HCT116 (cell line): ENCODE results near the gene PDSS1. TPM values are rescaled to one million over a fixed set of nuclear protein-coding genes. Genes with fewer than 3 reads are reported as not detected.

Source experiments
- ATAC-seq: fragments of 200-7000 bp; cut with Tn5 transposase; 2 replicates; pipeline ENCODE4 v1.9.1; 2020; ENCODE audit warnings: mild to moderate bottlenecking, moderate library complexity
- BruUV-seq: library from RNA; stranded (reverse); fragments of 400-500 nt; replicated peaks from 2 replicates; lab custom pipeline; 2021; lab: Mats Ljungman, UMichigan
- CTCF ChIA-PET: fragments of 300-600 bp; sonication (Branson Sonifier 250); formaldehyde crosslinking; loops from one replicate; lab custom pipeline; 2021; ENCODE audit warnings: antibody characterized with exemption; lab: Charles Lee
- POLR2A ChIA-PET: fragments of 300-600, 350-600 bp; sonication (Branson Sonifier 250); formaldehyde crosslinking; loops from one replicate; lab custom pipeline; 2021; ENCODE audit warnings: antibody characterized with exemption; lab: Charles Lee
- RAD21 ChIA-PET, 2 experiments: fragments of 300-600 bp; sonication (Branson Sonifier 250); formaldehyde crosslinking; loops; one replicate each; lab custom pipeline; 2023; ENCODE audit warnings: low total read pairs in 2 of 2; ENCODE audit not compliant: uncharacterized antibody in 2 of 2, unreplicated experiment in 2 of 2, low non-redundant PET in 1 of 2; lab: Charles Lee
- DNase-seq: peaks from one replicate; pipeline ENCODE4 v3.0.0-alpha.2; 2010; ENCODE audit warnings: low read depth, low spot score
- H2AFZ ChIP-seq: fragments of 200-600 bp; shearing (Covaris generic), sonication (generic); 2 replicates; pipeline ENCODE4 v1.6.1; 2017; ENCODE audit warnings: low read depth, mixed run types, mixed read lengths, antibody characterized with exemption, low read length; ENCODE audit not compliant: poor library complexity, severe bottlenecking
- H3K27ac ChIP-seq: 2 replicates; pipeline ENCODE4 v1.5.1; 2012; ENCODE audit warnings: low read depth, low read length
- H3K27me3 ChIP-seq: fragments of 200-600 bp; sonication (generic); 2 replicates; pipeline ENCODE4 v1.6.1; 2016; ENCODE audit warnings: mixed run types, low read length, mixed read lengths; ENCODE audit not compliant: insufficient read depth
- H3K36me3 ChIP-seq, 2 experiments: fragments of 200-500 bp in 1 of 2; fragments of 200-600 bp in 1 of 2; sonication (Bioruptor generic) in 1 of 2; sonication (generic) in 1 of 2; 2 replicates each; pipeline versions ENCODE4 v1.5.1 to v1.6.1; 2014 to 2016; ENCODE audit warnings: low read length in 2 of 2, inconsistent platforms in 1 of 2, mixed read lengths in 1 of 2, mixed run types in 1 of 2; ENCODE audit not compliant: insufficient read depth in 2 of 2, control insufficient read depth in 1 of 2
- H3K4me1 ChIP-seq, 2 experiments: fragments of 200-600 bp in 1 of 2; sonication (generic) in 1 of 2; 2 replicates each; pipeline versions ENCODE4 v1.5.1 to v1.6.1; 2012 to 2017; ENCODE audit warnings: low read length in 2 of 2, inconsistent platforms in 1 of 2, mild to moderate bottlenecking in 1 of 2, mixed read lengths in 1 of 2, mixed run types in 1 of 2, moderate library complexity in 1 of 2; ENCODE audit not compliant: insufficient read depth in 2 of 2, control insufficient read depth in 1 of 2
- H3K4me2 ChIP-seq: fragments of 200-600 bp; sonication (generic); 2 replicates; pipeline ENCODE4 v1.6.1; 2017; ENCODE audit warnings: mixed run types, low read length, mixed read lengths
- H3K4me3 ChIP-seq, 2 experiments: fragments of 200-600 bp in 1 of 2; sonication (generic) in 1 of 2; replicated peaks in 1 of 2; 2 replicates each; pipeline ENCODE4 v1.5.1; 2011 to 2016; ENCODE audit warnings: low read length in 2 of 2, control low read depth in 1 of 2, low read depth in 1 of 2, mild to moderate bottlenecking in 1 of 2, mixed read lengths in 1 of 2, mixed run types in 1 of 2
- H3K79me2 ChIP-seq: fragments of 200-600 bp; sonication (generic); 2 replicates; pipeline ENCODE4 v1.6.1; 2017; ENCODE audit warnings: mild to moderate bottlenecking, mixed run types, low read length, moderate library complexity, mixed read lengths; ENCODE audit not compliant: insufficient read depth
- H3K9ac ChIP-seq: fragments of 200-600 bp; sonication (generic); 2 replicates; pipeline ENCODE4 v1.6.1; 2016; ENCODE audit warnings: low read length, mixed read lengths
- H3K9me2 ChIP-seq: fragments of 200-600 bp; sonication (generic), shearing (Covaris generic); 2 replicates; pipeline ENCODE4 v1.6.1; 2017; ENCODE audit warnings: mixed run types, mild to moderate bottlenecking, moderate library complexity; ENCODE audit not compliant: insufficient read depth
- H3K9me3 ChIP-seq, 2 experiments: fragments of 200-500 bp in 1 of 2; fragments of 200-600 bp in 1 of 2; sonication (Bioruptor generic) in 1 of 2; sonication (generic) in 1 of 2; 2 replicates each; pipeline ENCODE4 v1.6.1; 2014 to 2017; ENCODE audit warnings: low read length in 2 of 2, mixed read lengths in 2 of 2, inconsistent platforms in 1 of 2, low read depth in 1 of 2, mild to moderate bottlenecking in 1 of 2, mixed run types in 1 of 2, moderate library complexity in 1 of 2; ENCODE audit not compliant: control insufficient read depth in 1 of 2, insufficient read depth in 1 of 2
- H4K20me1 ChIP-seq: fragments of 200-600 bp; sonication (generic), shearing (Covaris generic); 2 replicates; pipeline ENCODE4 v1.6.1; 2017; ENCODE audit warnings: mixed run types, mild to moderate bottlenecking, moderate library complexity; ENCODE audit not compliant: insufficient read depth
- ELF1 ChIP-seq: IDR thresholded peaks from 2 replicates; pipeline ENCODE4 v1.6.1; 2012; ENCODE audit warnings: low read depth, borderline replicate concordance
- EZH2 ChIP-seq: fragments of 200-600 bp; sonication (generic); IDR thresholded peaks from 2 replicates; pipeline ENCODE4 v1.6.1; 2017; ENCODE audit warnings: antibody characterized with exemption, mixed run types
- EZH2phosphoT487 ChIP-seq: fragments of 200-600 bp; IDR thresholded peaks from 2 replicates; pipeline ENCODE4 v1.6.1; 2018; ENCODE audit warnings: antibody characterized with exemption, borderline replicate concordance
- JUND ChIP-seq: IDR thresholded peaks from 2 replicates; pipeline ENCODE4 v1.6.1; 2012
- POLR2A ChIP-seq: IDR thresholded peaks from 2 replicates; pipeline ENCODE4 v1.7.0; 2011; ENCODE audit warnings: borderline replicate concordance; ENCODE audit not compliant: insufficient read depth, insufficient read length; ENCODE audit errors: extremely low read depth
- RAD21 ChIP-seq: IDR thresholded peaks from 2 replicates; pipeline ENCODE4 v1.6.1; 2012; ENCODE audit warnings: low read depth, mild to moderate bottlenecking
- SP1 ChIP-seq: IDR thresholded peaks from 2 replicates; pipeline ENCODE4 v1.6.1; 2012; ENCODE audit warnings: low read depth
- YY1 ChIP-seq: IDR thresholded peaks from 2 replicates; pipeline ENCODE4 v1.6.1; 2011; ENCODE audit warnings: low read length, low read depth, moderate library complexity, mild to moderate bottlenecking; ENCODE audit not compliant: insufficient replicate concordance; ENCODE audit errors: extremely low read depth
- ZFX ChIP-seq: fragments of 450-650 bp; IDR thresholded peaks from 2 replicates; pipeline ENCODE4 v1.6.1; 2017
- ZNF274 ChIP-seq: fragments of 200-500 bp; sonication (Bioruptor generic); IDR thresholded peaks from 2 replicates; pipeline ENCODE4 v1.6.1; 2014; ENCODE audit warnings: mild to moderate bottlenecking, low read depth, low read length, inconsistent platforms
- intact Hi-C: fragments of 100-400 bp; cut with micrococcal nuclease; formaldehyde crosslinking; loops from 2 replicates; pipeline ENCODE4 v1.10.0; 2022
- total RNA-seq: library from RNA; stranded (reverse); gene quantifications from one replicate; pipeline ENCODE4 v1.2.1, GENCODE V29; 2021; ENCODE audit not compliant: unreplicated experiment
- TF ChIP-seq, protein P1 (sequence below), 3 experiments: fragments of 200-600 bp in 1 of 3; sonication (generic) in 1 of 3; IDR thresholded peaks in 2 of 3; conservative IDR thresholded peaks in 1 of 3; 2 replicates each; pipeline ENCODE4 v1.5.1; 2012 to 2017; ENCODE audit warnings: low read depth in 2 of 3, low read length in 2 of 3, antibody characterized with exemption in 1 of 3, borderline replicate concordance in 1 of 3, control low read depth in 1 of 3, mild to moderate bottlenecking in 1 of 3, mixed read lengths in 1 of 3, mixed run types in 1 of 3, moderate library complexity in 1 of 3; ENCODE audit not compliant: insufficient read depth in 1 of 3
- TF ChIP-seq, protein P2 (sequence below): IDR thresholded peaks from 2 replicates; pipeline ENCODE4 v1.6.1; 2012

Gene PDSS1
- total RNA-seq, 1 experiment from 2014 or later: 23.5 TPM

DNA sequence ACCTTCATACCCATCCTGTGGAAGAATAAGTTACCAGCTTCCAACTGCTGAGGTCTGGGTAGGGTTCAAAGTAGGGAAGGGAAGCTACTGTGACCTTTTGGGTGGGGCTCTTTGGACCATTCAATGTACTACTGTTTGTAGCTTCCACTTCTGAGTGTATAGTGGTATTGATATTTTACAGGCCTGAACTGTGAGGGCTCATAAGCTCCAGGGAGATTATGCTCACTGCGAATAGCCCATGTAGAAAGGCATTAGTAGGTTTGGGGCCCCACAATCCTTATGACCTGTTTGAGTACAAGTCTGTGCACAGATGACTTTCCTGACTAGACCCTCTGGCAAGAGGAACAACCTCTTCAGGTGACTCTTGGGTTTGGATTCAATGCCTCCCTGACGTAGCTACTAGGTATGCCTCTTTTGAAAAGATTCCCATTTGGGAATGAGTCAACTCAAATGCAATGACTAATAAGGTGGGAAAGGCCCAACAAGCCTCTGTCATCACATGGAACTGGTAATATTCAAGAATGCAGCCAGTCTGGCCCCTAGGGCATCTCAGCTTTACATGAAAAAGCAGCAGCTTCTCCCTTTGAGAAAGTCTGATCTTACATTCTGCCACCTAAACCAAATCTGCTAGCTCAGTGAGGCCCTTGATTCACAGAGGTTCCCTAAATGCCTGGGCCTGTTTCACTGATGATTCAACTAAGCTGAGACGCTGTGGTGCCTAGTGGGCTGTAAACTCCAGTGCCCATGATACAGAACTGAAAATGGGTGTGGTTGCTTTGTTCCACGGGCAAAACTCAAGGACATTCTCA is 83.5 kb downstream of the PDSS1 start (continued):
- peak; percentile 80 for TF ChIP-seq SP1
- no peak for TF ChIP-seq RAD21
- no peak for TF ChIP-seq ELF1
- no peak for TF ChIP-seq YY1

DNA sequence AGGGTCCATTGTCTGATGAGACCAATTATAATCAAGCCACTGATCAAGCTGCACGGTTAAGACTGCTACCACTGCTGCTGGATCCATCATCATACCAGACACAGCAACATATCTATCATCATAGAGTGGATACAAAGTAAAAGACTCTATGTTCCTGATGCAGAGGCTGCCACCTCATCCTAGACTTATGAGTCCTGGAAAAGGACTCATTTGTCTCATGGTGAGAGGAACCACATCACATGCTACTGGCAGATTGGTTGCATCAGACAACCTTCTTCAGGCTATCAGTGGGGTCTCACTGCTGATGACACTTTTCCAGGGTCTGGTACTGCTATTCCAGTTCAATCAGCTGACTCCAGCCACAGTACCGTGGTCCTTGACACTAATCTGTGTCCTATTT is 84.3 kb downstream of the PDSS1 start:
- BruUV-seq: no TSS peak
- Histone ChIP-seq H3K4me2 (peak overlapping the region; percentile 71), H4K20me1 (no peaks in the 10 kb centered on the region), H3K36me3 (no peaks in the 10 kb centered on the region), H3K79me2 (peaks cover 36% of the 10 kb centered on the region), H3K4me3 (peak overlapping the region in 1 of 2 experiments; percentile 21; a peak in 1 of 4 replicates), H3K27me3 (no peaks in the 10 kb centered on the region), H3K9me2 (no peaks in the 10 kb centered on the region), H3K4me1 (peaks cover 19 to 24% of the 10 kb centered on the region in 2 experiments), H2AFZ (no peak overlapping the region), H3K9ac (peak overlapping the region; percentile 39), H3K27ac (peak overlapping the region; percentile 51), H3K9me3 (no peaks in the 10 kb centered on the region)
- POLR2A ChIA-PET: interaction anchor here (1.8 kb wide), 1 partner anchor 26 kb away, joined by 4 read pairs; no protein-coding TSS in a partner anchor
- CTCF ChIA-PET: no interaction called here
- TF ChIP-seq ZNF274: no peak
- no peak for TF ChIP-seq EZH2
- TF ChIP-seq JUND: no peak
- TF ChIP-seq, protein P1, sequence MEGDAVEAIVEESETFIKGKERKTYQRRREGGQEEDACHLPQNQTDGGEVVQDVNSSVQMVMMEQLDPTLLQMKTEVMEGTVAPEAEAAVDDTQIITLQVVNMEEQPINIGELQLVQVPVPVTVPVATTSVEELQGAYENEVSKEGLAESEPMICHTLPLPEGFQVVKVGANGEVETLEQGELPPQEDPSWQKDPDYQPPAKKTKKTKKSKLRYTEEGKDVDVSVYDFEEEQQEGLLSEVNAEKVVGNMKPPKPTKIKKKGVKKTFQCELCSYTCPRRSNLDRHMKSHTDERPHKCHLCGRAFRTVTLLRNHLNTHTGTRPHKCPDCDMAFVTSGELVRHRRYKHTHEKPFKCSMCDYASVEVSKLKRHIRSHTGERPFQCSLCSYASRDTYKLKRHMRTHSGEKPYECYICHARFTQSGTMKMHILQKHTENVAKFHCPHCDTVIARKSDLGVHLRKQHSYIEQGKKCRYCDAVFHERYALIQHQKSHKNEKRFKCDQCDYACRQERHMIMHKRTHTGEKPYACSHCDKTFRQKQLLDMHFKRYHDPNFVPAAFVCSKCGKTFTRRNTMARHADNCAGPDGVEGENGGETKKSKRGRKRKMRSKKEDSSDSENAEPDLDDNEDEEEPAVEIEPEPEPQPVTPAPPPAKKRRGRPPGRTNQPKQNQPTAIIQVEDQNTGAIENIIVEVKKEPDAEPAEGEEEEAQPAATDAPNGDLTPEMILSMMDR (IDR thresholded peaks at IDR 0.05 in 2 of 3, conservative IDR thresholded peaks at IDR 0.05 in 1 of 3; ENCODE audit: borderline replicate concordance in 1 of 3, insufficient read depth in 1 of 3, low read depth in 2 of 3, low read length in 2 of 3): no peak
- TF ChIP-seq EZH2phosphoT487: no peak
- TF ChIP-seq, protein P2, sequence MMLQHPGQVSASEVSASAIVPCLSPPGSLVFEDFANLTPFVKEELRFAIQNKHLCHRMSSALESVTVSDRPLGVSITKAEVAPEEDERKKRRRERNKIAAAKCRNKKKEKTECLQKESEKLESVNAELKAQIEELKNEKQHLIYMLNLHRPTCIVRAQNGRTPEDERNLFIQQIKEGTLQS: no peak
- TF ChIP-seq ELF1: no peak
- no peak for TF ChIP-seq POLR2A
- TF ChIP-seq ZFX: no peak
- RAD21 ChIA-PET: no interaction called here
- intact Hi-C loops: no loop called here
- ATAC-seq (no peak), DNase-seq (no peak)
